HT1080 (cell line): ENCODE measurements around the gene CTRL. TPM values are rescaled to one million over a fixed set of nuclear protein-coding genes. Genes with fewer than 3 reads are reported as not detected.
"Not testable (repeated sequence)": the region's sequence is repeated elsewhere in the genome, so short reads cannot be mapped to it uniquely, and the experiment has no call there.

Experiments
- DNase-seq: peaks from one replicate; pipeline ENCODE4 v3.0.0-alpha.2; 2015; ENCODE audit warnings: low read depth
- total RNA-seq: library from RNA; depleted of rRNA; stranded (reverse); fragments of >200 nt; shearing (Covaris generic); gene quantifications from 2 replicates; pipeline ENCODE4 v1.2.3, GENCODE V29; 2014

CTRL gene
- total RNA-seq, 1 experiment from 2014 or later, result 2.5 TPM

GRCh38 chr16:67942510-67943255 is 11.0 kb upstream of the CTRL start:
- no peak for DNase-seq

- no peak for DNase-seq
These were observed 10.5 kb upstream of the CTRL start for GRCh38 chr16:67942200-67942509.

- no peak for DNase-seq
These were observed 10.0 kb upstream of the CTRL start for GRCh38 chr16:67941469-67942199.

- no peak for DNase-seq
These were observed 8.9 kb upstream of the CTRL start for GRCh38 chr16:67940446-67941089.

GRCh38 chr16:67939507-67940445 is 8.1 kb upstream of the CTRL start:
- no peak for DNase-seq

- not testable (repeated sequence) for DNase-seq
These were observed 6.1 kb upstream of the CTRL start for GRCh38 chr16:67937713-67938112.

- no peak for DNase-seq
These were observed 5.4 kb upstream of the CTRL start for GRCh38 chr16:67936880-67937605.

GRCh38 chr16:67936124-67936879 is 4.6 kb upstream of the CTRL start, which contains the start of gene PSMB10:
Gene PSMB10 (minus strand): TSS chr16:67936850. CDS start chr16:67936749, 101 bp downstream.
- peak; percentile 57 for DNase-seq

- DNase-seq, result peak; percentile 96
These were observed 3.9 kb upstream of the CTRL start for GRCh38 chr16:67935402-67936123.

GRCh38 chr16:67935101-67935401 is 3.4 kb upstream of the CTRL start:
- no peak for DNase-seq

- DNase-seq, result no peak
These were observed 2.8 kb upstream of the CTRL start for GRCh38 chr16:67934306-67935100.

- no peak for DNase-seq
These were observed 2.1 kb upstream of the CTRL start for GRCh38 chr16:67933805-67934204.

GRCh38 chr16:67932462-67932840 is 789 bp upstream of the CTRL start:
- no peak for DNase-seq

GRCh38 chr16:67930678-67931211 is 917 bp downstream of the CTRL start:
- no peak for DNase-seq

- DNase-seq, result no peak
These were observed 1.5 kb downstream of the CTRL start for GRCh38 chr16:67930191-67930590.

GRCh38 chr16:67928561-67929364 is 2.9 kb downstream of the CTRL start:
- peak; percentile 49 for DNase-seq

- no peak for DNase-seq
These were observed 3.5 kb downstream of the CTRL start for GRCh38 chr16:67928147-67928546.
